ENCODE measurements around the gene CCDC82. TPM values are rescaled to one million over a fixed set of nuclear protein-coding genes. Genes with fewer than 3 reads are reported as not detected.

The CCDC82 gene
- total RNA-seq, 1 donor from 2014 or later = 35.4 TPM

GRCh38 chr11:96356848-96357247 lies 32.9 kb downstream of the CCDC82 start:
- H3K36me3 Mint-ChIP-seq (ENCODE audit: low read depth) = peaks cover 64% of the 10 kb centered on the region
- peaks cover 29% of the 10 kb centered on the region for H3K4me1 Mint-ChIP-seq (ENCODE audit: low read depth)
- no peaks in the 10 kb centered on the region for H3K27me3 Mint-ChIP-seq (ENCODE audit: low read depth)
- no peak overlapping the region for H3K4me3 Mint-ChIP-seq (ENCODE audit: low read depth)
- intact Hi-C loops (cut with micrococcal nuclease) = no loop called here
- no peaks in the 10 kb centered on the region for H3K9me3 Mint-ChIP-seq
- H3K27ac Mint-ChIP-seq = no peak overlapping the region
- DNase-seq (ENCODE audit: low spot score) = no peak

- Mint-ChIP-seq H3K27ac (peak within 1 kb of the TSS; percentile 92), H3K4me3 (ENCODE audit: low read depth) (peak within 1 kb of the TSS; percentile 97), H3K4me1 (ENCODE audit: low read depth) (peaks cover 31% of the 10 kb centered on the region), H3K9me3 (no peaks in the 10 kb centered on the region), H3K36me3 (ENCODE audit: low read depth) (peaks cover 7% of the 10 kb centered on the region), H3K27me3 (ENCODE audit: low read depth) (no peaks in the 10 kb centered on the region)
- intact Hi-C loops (cut with micrococcal nuclease) = loop anchor here (1.0 to 2.0 kb wide), 11 partner anchors 46 to 554 kb away; partner anchors contain the start of genes CCDC82 and FAM76B
- peak; percentile 83 for DNase-seq (ENCODE audit: low spot score)
Observed at GRCh38 chr11:96342961-96343711, 46.6 kb downstream of the CCDC82 start, which contains the start of gene MAML2. Gene MAML2 (minus strand): TSS chr11:96343195. CDS start chr11:96341895, 1,300 bp downstream.

- Mint-ChIP-seq H3K36me3 (ENCODE audit: low read depth) (peaks cover 11% of the 10 kb centered on the region), H3K27ac (peak overlapping the region; percentile 92), H3K4me1 (ENCODE audit: low read depth) (peaks cover 39% of the 10 kb centered on the region), H3K4me3 (ENCODE audit: low read depth) (peak overlapping the region; percentile 97), H3K9me3 (no peaks in the 10 kb centered on the region), H3K27me3 (ENCODE audit: low read depth) (no peaks in the 10 kb centered on the region)
- intact Hi-C loops (cut with micrococcal nuclease) = loop anchor here (2.0 kb wide), 3 partner anchors 47 to 553 kb away; partner anchors contain the start of genes CCDC82 and FAM76B
- DNase-seq (ENCODE audit: low spot score) = no peak
Observed at GRCh38 chr11:96342014-96342960, 47.4 kb downstream of the CCDC82 start.

- H3K4me1 Mint-ChIP-seq (ENCODE audit: low read depth) = peaks cover 45% of the 10 kb centered on the region
- intact Hi-C loops (cut with micrococcal nuclease) = loop anchor here (2.0 kb wide), 3 partner anchors 47 to 553 kb away; partner anchors contain the start of genes CCDC82 and FAM76B
Observed at GRCh38 chr11:96341211-96342013, 48.3 kb downstream of the CCDC82 start.

GRCh38 chr11:96340555-96340885 lies 49.2 kb downstream of the CCDC82 start:
- Mint-ChIP-seq H3K27ac (peak overlapping the region; percentile 92), H3K4me1 (ENCODE audit: low read depth) (peaks cover 51% of the 10 kb centered on the region), H3K36me3 (ENCODE audit: low read depth) (peaks cover 18% of the 10 kb centered on the region), H3K27me3 (ENCODE audit: low read depth) (no peaks in the 10 kb centered on the region), H3K4me3 (ENCODE audit: low read depth) (peak overlapping the region; percentile 97), H3K9me3 (no peaks in the 10 kb centered on the region)
- intact Hi-C loops (cut with micrococcal nuclease) = no loop called here
- no peak for DNase-seq (ENCODE audit: low spot score)

More at GRCh38 chr11:96341211-96342013, 48.3 kb downstream of the CCDC82 start:
- peaks cover 11% of the 10 kb centered on the region for H3K36me3 Mint-ChIP-seq (ENCODE audit: low read depth)
- H3K27me3 Mint-ChIP-seq (ENCODE audit: low read depth) = no peaks in the 10 kb centered on the region
- peak overlapping the region; percentile 97 for H3K4me3 Mint-ChIP-seq (ENCODE audit: low read depth)
- no peaks in the 10 kb centered on the region for H3K9me3 Mint-ChIP-seq
- peak; percentile 63 for DNase-seq (ENCODE audit: low spot score)
- H3K27ac Mint-ChIP-seq = peak overlapping the region; percentile 92

- H3K9me3 Mint-ChIP-seq = no peaks in the 10 kb centered on the region
Observed at GRCh38 chr11:96339706-96340554, 49.8 kb downstream of the CCDC82 start.

GRCh38 chr11:96338910-96339705 lies 50.6 kb downstream of the CCDC82 start:
- intact Hi-C loops (cut with micrococcal nuclease) = loop anchor here (1.0 to 2.0 kb wide), 6 partner anchors 10 to 150 kb away; no protein-coding TSS in a partner anchor
- H3K4me1 Mint-ChIP-seq (ENCODE audit: low read depth) = peaks cover 56% of the 10 kb centered on the region
- H3K27ac Mint-ChIP-seq = peak overlapping the region; percentile 92
- peak; percentile 34 for DNase-seq (ENCODE audit: low spot score)
- H3K9me3 Mint-ChIP-seq = no peaks in the 10 kb centered on the region
- H3K4me3 Mint-ChIP-seq (ENCODE audit: low read depth) = peak overlapping the region; percentile 97
- no peaks in the 10 kb centered on the region for H3K27me3 Mint-ChIP-seq (ENCODE audit: low read depth)
- peaks cover 31% of the 10 kb centered on the region for H3K36me3 Mint-ChIP-seq (ENCODE audit: low read depth)

More at GRCh38 chr11:96339706-96340554, 49.8 kb downstream of the CCDC82 start:
- Mint-ChIP-seq H3K27me3 (ENCODE audit: low read depth) (no peaks in the 10 kb centered on the region), H3K27ac (peak overlapping the region; percentile 92), H3K4me3 (ENCODE audit: low read depth) (peak overlapping the region; percentile 97), H3K36me3 (ENCODE audit: low read depth) (peaks cover 22% of the 10 kb centered on the region), H3K4me1 (ENCODE audit: low read depth) (peaks cover 54% of the 10 kb centered on the region)
- DNase-seq (ENCODE audit: low spot score) = no peak
- intact Hi-C loops (cut with micrococcal nuclease) = loop anchor here (1.0 to 2.0 kb wide), 3 partner anchors 51 to 85 kb away; no protein-coding TSS in a partner anchor

GRCh38 chr11:96337541-96338431 lies 51.9 kb downstream of the CCDC82 start:
- H3K27ac Mint-ChIP-seq = peak overlapping the region; percentile 74
- peak overlapping the region; percentile 97 for H3K4me3 Mint-ChIP-seq (ENCODE audit: low read depth)
- peaks cover 56% of the 10 kb centered on the region for H3K4me1 Mint-ChIP-seq (ENCODE audit: low read depth)
- intact Hi-C loops (cut with micrococcal nuclease) = loop anchor here (1.0 to 2.0 kb wide), 4 partner anchors 8 to 148 kb away; no protein-coding TSS in a partner anchor
- H3K9me3 Mint-ChIP-seq = no peaks in the 10 kb centered on the region
- DNase-seq (ENCODE audit: low spot score) = peak; percentile 20
- peaks cover 41% of the 10 kb centered on the region for H3K36me3 Mint-ChIP-seq (ENCODE audit: low read depth)
- H3K27me3 Mint-ChIP-seq (ENCODE audit: low read depth) = no peaks in the 10 kb centered on the region

GRCh38 chr11:96335388-96335787 lies 54.3 kb downstream of the CCDC82 start:
- H3K4me1 Mint-ChIP-seq (ENCODE audit: low read depth) = peaks cover 64% of the 10 kb centered on the region
- H3K36me3 Mint-ChIP-seq (ENCODE audit: low read depth) = peaks cover 50% of the 10 kb centered on the region
- no peak overlapping the region for H3K4me3 Mint-ChIP-seq (ENCODE audit: low read depth)
- no peak for DNase-seq (ENCODE audit: low spot score)
- H3K27me3 Mint-ChIP-seq (ENCODE audit: low read depth) = no peaks in the 10 kb centered on the region
- H3K27ac Mint-ChIP-seq = no peak overlapping the region
- intact Hi-C loops (cut with micrococcal nuclease) = no loop called here
- H3K9me3 Mint-ChIP-seq = no peaks in the 10 kb centered on the region

GRCh38 chr11:96334219-96334618 lies 55.5 kb downstream of the CCDC82 start:
- peaks cover 66% of the 10 kb centered on the region for H3K4me1 Mint-ChIP-seq (ENCODE audit: low read depth)
- DNase-seq (ENCODE audit: low spot score) = no peak
- no peaks in the 10 kb centered on the region for H3K27me3 Mint-ChIP-seq (ENCODE audit: low read depth)
- H3K36me3 Mint-ChIP-seq (ENCODE audit: low read depth) = peaks cover 58% of the 10 kb centered on the region
- intact Hi-C loops (cut with micrococcal nuclease) = no loop called here
- no peak overlapping the region for H3K27ac Mint-ChIP-seq
- no peak overlapping the region for H3K4me3 Mint-ChIP-seq (ENCODE audit: low read depth)
- H3K9me3 Mint-ChIP-seq = no peaks in the 10 kb centered on the region

Data from activated T-helper 2 cell treated with anti-CD3 and anti-CD28 coated beads, Interferon-gamma antibody, Interleukin-2, Interleukin-4, amounts not matched to agents 10 μg/mL and 5 μg/mL and 100 μg/mL, durations not matched to agents 14 hours and 24 hours and 36 hours (primary cell).